GM18526 (cell line): ENCODE data around the gene LGR6.
A peak's percentile ranks its signal among the peaks of the same experiment; 100 is the strongest.

Source experiments
- POLR2A ChIP-seq: IDR thresholded peaks from 3 replicates; pipeline ENCODE4 v1.6.1; 2011; ENCODE audit not compliant: insufficient read length; ENCODE audit errors: extremely low read depth

The LGR6 gene

DNA sequence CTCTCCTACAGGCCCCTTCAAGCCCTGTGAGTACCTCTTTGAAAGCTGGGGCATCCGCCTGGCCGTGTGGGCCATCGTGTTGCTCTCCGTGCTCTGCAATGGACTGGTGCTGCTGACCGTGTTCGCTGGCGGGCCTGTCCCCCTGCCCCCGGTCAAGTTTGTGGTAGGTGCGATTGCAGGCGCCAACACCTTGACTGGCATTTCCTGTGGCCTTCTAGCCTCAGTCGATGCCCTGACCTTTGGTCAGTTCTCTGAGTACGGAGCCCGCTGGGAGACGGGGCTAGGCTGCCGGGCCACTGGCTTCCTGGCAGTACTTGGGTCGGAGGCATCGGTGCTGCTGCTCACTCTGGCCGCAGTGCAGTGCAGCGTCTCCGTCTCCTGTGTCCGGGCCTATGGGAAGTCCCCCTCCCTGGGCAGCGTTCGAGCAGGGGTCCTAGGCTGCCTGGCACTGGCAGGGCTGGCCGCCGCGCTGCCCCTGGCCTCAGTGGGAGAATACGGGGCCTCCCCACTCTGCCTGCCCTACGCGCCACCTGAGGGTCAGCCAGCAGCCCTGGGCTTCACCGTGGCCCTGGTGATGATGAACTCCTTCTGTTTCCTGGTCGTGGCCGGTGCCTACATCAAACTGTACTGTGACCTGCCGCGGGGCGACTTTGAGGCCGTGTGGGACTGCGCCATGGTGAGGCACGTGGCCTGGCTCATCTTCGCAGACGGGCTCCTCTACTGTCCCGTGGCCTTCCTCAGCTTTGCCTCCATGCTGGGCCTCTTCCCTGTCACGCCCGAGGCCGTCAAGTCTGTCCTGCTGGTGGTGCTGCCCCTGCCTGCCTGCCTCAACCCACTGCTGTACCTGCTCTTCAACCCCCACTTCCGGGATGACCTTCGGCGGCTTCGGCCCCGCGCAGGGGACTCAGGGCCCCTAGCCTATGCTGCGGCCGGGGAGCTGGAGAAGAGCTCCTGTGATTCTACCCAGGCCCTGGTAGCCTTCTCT lies 124.6 kb downstream of the LGR6 start:
- no peak for TF ChIP-seq POLR2A

DNA sequence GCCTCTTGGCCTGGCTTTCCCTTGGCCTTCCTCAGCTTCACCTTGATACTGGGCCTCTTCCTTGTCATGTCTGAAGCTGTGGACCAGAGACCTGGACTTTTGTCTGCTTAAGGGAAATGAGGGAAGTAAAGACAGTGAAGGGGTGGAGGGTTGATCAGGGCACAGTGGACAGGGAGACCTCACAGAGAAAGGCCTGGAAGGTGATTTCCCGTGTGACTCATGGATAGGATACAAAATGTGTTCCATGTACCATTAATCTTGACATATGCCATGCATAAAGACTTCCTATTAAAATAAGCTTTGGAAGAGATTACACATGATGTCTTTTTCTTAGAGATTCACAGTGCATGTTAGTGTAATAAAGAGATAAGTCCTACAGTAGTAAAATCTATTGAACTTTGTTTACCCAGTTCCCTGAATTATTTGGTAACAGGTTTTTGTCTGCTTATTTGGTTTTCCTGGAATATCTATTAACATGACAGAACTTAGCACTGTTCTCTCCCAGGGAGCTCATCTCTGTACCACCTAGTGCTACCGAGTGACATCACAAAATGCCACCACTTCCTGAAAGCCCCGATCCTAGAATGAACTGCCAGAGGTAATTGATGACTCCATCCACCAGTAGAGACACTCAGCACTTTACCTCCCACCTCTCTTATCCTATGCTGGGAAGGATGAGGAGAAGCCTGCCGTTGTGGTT lies 125.9 kb downstream of the LGR6 start:
- no peak for TF ChIP-seq POLR2A

DNA sequence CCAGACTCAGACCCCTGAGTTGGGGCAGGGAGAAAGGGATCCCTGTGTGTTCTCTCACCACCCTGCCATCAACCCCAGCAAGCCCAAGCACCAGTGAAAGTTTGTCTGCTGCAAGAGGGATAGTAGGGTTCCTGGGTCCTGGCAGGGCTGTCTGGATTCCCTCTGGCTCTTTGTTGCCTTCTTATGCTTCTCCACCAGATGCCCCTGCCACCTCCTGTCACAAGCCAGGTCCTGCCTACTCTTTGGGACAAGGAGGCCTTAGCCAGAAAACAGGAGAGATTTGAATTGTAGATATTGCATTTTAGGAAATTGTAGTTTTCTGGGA lies 126.4 kb downstream of the LGR6 start:
- no peak for TF ChIP-seq POLR2A

- no peak for TF ChIP-seq POLR2A
Observed at GRCh38 chr1:202323731-202324130, 130.1 kb downstream of the LGR6 start.

GRCh38 chr1:202324646-202325045 lies 131.0 kb downstream of the LGR6 start:
- TF ChIP-seq POLR2A: no peak

GRCh38 chr1:202329891-202330290 lies 136.3 kb downstream of the LGR6 start:
- no peak for TF ChIP-seq POLR2A

DNA sequence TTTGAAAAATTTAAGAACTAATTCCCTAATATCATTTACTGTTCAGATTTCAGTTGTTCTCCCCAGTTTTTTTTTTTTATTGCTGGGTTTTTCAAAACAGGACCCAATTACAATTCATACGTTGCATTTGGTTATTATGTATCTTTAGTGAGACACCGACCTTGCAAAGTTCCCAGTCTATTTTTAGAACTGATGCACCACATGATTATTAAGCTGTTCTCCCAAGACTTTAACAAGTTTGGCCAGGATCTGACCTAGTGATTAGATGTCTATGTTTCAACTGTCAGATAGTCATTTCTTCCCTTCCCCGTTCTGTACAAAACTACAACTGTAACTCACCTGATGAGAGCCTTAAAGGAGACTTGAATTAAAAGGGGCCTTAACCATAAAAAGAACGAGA lies 140.3 kb downstream of the LGR6 start:
- TF ChIP-seq POLR2A: no peak

DNA sequence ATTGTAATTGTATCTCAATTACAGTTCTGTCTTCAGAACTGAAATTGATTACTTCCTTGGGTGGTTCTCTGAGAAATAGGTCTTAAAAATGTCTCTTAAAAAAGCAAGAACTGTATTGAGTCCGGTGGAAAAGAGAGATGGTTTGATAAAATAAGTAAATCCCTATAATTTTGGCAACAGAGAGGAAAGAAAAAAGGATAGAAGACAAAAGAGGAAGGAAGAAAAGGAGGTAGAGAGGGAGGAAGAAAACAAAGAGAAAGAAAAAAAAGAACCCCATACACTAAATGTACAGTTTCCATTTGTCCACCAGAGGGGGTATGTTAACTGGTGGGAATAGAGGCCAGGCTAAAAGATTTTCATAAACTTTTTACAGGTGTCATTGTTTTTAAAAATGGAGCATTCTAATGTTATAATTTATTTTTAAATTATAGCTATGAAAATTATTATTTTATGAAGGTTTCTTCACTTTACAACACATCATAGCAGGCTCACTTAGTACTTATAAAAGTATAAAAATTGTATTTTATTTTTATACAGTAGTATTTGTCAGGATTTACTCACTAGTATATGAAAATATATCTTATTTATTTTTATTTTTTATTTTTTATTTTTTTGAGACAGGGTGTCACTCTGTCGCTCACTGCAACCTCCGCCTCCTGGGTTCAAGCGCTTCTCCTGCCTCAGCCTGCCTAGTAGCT lies 150.2 kb downstream of the LGR6 start:
- TF ChIP-seq POLR2A: no peak

DNA sequence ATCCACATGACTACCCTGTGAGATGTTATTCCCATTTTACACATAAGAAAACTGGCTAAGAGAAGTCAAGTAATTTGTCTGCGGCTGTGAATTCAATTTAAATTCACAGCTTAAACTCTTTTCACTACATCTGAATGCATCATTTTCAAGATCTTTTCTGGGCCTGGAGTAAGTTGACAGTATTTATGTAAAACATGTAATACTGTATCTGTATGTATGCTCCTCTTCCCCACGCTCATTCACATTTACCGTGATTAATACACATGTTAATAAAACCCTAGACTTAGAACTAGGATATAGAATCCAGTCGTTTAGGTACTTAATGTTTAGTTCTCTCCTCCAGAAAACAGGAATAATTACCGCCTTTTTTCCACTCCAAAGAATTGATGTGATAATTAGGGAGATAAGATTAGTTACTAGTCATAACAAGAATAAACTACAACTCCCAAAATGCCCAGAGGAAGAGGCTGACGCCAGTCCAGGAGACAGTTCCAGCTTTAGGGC lies 154.5 kb downstream of the LGR6 start:
- no peak for TF ChIP-seq POLR2A

- peak; percentile 69 for TF ChIP-seq POLR2A
Observed at GRCh38 chr1:202348509-202349205, 155.1 kb downstream of the LGR6 start, which contains the start of gene PPP1R12B. PPP1R12B (plus strand) TSS chr1:202348699; CDS start chr1:202348852, 153 bp downstream.

DNA sequence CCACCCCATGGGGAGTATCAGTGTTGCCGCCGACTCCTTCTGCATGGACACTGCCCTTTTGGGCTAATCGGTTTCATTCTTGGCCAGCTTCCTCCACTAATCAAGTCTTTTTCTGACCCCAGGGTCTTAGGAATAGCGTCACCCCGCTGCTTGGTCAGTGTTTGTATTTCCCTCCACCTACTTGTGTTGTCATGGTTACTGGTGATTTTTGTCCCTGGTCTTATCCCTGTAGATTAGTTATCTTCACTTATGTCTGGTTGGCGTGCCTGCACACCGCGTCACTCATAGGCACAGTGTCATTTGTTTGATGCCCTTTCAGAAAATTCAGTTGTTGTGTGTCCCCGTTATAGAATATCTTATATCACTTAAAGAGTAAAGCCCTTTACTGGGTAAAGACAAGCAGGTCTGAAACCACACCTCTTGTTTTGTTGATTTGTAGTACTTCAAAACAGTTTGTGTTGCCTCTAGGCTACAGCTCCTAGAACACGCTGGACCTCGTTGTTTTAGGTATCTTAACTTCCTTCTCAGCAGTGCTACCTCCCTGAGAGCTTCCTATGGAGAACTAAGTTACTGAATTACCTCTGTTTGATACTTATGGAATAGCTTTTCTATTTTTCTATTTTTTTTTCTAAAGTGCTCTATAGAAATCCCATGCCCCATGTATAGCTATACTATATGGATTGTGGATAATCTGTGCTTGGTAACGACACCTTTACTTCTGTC lies 155.8 kb downstream of the LGR6 start:
- no peak for TF ChIP-seq POLR2A

- no peak for TF ChIP-seq POLR2A
Observed at GRCh38 chr1:202351725-202352124, 158.1 kb downstream of the LGR6 start.

DNA sequence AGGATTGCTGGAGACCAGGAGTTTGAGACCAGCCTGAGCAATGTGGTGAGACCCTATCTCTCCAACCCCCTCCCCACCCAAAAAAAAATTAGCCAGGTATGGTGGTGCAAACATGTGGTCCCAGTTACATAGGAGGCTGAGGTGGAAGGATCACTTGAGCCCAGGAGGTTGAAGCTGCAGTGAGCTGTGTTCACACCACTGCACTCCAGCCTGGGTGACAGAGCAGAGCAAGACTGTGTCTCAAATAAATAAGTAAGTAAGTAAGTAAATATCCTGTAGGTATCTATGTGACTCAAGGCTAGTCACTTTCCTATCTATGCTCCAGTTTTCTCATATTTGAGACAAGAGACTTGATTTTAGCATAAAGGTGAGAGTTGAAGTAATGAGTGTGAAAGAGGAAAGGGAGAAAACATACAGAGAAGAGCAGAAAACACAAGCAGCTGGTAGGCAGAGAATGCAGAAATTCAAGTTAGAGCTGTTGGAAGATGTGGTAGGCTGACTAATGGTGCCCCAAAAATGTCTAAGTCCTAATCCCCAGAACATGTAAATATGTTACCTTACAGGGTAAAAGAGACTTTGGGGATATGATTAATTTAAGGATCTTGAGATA lies 162.4 kb downstream of the LGR6 start:
- no peak for TF ChIP-seq POLR2A

DNA sequence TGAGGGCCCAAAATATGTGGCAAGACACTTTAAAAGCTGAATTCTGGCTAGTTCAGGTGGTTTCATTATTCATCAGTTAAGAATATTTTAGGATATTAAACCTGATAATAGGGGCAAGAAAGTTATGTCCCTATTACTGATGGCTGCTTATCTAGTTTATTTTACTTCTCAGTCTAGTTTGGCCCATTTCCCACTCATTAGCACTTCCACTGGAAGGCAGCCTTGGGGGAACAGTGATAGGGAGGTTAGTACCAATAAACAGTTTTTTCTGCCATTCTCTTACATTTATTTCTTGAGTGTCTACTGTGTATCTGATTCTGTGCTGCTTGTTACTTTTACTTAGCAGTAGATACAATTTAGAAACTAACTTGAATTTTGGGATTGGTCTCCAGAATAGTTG lies 163.9 kb downstream of the LGR6 start:
- no peak for TF ChIP-seq POLR2A
